M059J (cell line): Measurements from ENCODE around the gene WDR93. TPM values are rescaled to one million over a fixed set of nuclear protein-coding genes. Genes with fewer than 3 reads are reported as not detected.

ENCODE experiments used
- DNase-seq: peaks from one replicate; pipeline ENCODE4 v3.0.0-alpha.2; 2012; ENCODE audit warnings: low read depth
- total RNA-seq: library from RNA; depleted of rRNA; stranded (reverse); fragments of >200 nt; shearing (Covaris generic); gene quantifications from 2 replicates; pipeline ENCODE4 v1.2.3, GENCODE V29; 2014

WDR93 gene
- total RNA-seq, 1 experiment from 2014 or later, result not detected

- no peak for DNase-seq
Measured at GRCh38 chr15:89749054-89749453, 58.4 kb downstream of the WDR93 start.

- no peak for DNase-seq
Measured at GRCh38 chr15:89749526-89749925, 58.9 kb downstream of the WDR93 start.

- DNase-seq, result no peak
Measured at GRCh38 chr15:89749951-89750559, 59.4 kb downstream of the WDR93 start.

DNA sequence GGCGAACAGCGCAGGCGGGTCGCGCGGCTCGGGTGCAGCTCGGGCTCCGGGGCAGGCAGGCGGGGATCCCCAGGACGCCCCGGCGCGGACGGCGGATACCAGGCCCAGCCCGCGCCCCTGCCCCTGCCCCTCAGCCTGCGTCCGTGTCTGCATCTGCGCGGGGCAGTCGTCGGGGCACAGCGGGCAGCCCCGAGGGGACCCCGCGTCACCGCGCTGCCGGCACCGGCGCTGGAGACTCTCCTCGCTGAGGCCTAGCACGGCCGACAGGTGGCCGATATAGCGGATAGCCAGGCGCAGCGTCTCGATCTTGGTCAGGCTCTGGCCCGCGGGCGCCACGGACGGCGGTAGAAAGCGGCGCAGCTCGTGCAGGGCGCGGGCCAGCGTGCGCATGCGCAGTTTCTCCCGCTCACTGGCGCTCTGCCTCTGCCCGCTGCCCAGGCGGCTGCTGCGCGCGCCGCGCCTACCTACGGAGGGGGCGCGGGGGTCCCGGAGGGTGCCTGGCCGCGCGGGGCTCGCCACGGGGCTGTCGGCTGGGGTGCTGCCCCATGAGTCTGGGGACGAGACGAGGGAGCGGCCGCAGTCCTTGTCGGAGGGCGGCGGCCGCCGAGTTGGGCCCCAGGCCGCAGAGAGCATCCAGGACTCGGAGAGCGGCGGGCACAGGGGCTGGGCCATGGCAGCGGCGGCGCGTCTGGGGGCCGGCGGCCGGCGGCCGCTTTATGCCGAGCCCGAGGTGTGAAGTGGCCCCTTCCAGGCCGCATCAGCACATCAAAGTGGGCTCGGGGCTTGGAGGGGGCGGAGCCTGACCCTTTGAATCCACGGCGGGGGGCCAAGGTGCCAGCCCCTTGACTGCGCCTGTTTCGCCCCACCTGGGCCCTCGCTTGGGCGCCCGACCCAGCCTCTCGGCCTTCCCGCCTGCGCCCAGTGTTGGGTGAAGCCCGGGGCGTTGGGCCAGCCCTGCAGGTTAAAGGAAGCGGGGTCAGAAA, 60.2 kb downstream of the WDR93 start, which contains the start of gene MESP1:
MESP1 (minus strand) TSS at position 690 of the 983 bp plus-strand sequence; CDS start at position 672, 18 bp downstream.
- DNase-seq, result peak; percentile 88

DNA sequence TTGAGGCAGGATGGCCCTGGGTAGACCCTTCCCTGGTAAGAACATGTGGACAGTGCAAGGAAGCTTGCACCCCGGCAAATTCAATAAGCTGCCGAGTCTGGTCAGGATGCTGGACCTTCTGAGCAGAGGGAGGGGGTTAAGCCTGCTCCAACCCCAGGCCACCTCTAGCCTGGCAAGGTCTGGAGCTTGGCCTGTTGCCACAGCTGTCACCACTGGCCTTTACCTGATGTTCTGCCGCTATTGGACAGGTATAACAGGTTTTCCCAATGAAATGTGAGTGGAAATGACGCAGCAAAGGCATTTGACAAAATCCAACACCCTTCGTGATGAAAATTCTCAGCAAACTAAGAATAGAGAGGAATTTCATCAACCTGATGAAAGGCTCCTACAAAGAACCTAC, 61.1 kb downstream of the WDR93 start:
- no peak for DNase-seq

GRCh38 chr15:89753855-89754254, 63.2 kb downstream of the WDR93 start:
- DNase-seq, result no peak

DNA sequence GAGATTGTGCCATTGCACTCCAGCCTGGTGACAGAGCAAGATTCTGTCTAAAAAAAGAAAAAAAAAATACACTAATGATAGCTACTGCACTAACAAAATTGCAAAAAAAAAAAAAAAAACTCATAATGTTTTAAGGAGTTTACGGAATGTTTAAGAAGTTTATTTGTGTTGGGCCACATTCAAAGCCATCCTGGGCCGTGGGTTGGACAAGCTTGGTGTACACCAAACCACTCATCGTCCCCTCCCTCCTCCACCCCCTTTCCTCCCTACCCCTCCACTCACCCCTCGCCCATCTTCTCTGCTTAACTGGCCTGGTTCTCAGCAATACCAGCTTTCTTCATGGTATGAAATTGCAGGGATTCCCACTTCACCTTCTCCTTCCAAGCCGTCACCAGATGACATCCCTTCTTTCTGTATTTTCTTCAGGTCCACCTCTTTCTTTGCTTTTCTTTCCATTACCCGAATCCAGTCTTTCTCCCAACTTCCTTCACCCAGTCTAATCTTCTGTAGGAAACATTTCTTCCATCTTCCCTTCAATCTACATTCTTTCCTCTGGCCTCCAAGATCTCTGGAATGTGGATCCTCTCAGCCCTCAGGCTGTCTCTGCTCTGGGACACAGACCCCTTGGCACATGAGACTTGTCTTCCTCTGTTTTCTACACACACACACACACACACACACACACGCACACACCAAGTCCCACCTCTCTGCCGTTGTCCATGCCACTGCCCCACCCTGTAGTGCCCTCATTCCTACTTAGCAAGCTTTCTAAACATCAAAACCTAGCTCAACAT, 63.9 kb downstream of the WDR93 start:
- peak; percentile 44 for DNase-seq

DNA sequence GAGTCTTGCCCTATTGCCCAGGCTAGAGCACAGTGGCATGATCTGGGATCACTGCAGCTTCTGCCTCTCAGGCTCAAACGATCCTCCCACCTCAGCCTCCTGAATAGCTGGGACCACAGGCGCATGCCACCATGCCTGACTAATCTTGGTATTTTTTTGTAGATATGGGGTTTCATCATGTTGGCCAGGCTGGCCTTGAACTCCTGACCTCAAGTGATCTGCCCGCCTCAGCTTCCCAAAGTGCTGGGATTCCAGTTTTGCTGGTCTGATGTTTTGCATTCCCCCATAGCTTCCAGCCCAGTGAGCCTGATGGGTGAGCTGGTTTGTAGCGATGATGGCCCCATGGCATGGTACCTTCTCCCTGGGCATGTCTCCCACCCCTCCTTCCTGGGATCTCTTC, 65.1 kb downstream of the WDR93 start:
- no peak for DNase-seq

GRCh38 chr15:89756897-89757296, 66.3 kb downstream of the WDR93 start:
- peak; percentile 29 for DNase-seq

GRCh38 chr15:89758283-89758682, 67.7 kb downstream of the WDR93 start:
- no peak for DNase-seq

- DNase-seq, result no peak
Measured at GRCh38 chr15:89758981-89759380, 68.4 kb downstream of the WDR93 start.

DNA sequence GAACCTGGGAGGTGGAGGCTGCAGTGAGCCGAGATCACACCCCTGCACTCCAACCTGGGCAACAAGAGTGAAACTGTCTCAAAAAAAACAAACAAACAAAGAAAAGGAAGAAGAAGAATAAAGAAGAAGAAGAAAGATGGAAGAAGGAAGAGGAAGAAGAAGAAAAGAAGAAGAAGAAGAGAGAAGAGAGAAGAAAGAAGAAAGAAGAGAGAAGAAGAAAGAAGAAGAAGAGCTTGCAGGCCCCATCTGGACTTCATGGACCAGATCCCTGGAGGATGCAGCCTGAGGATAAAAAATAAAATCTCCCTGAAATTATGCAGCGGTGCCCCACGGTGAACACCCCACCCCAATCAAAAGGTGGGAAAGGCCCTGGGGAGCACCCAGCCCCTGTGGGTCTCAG, 69.2 kb downstream of the WDR93 start:
- no peak for DNase-seq

DNA sequence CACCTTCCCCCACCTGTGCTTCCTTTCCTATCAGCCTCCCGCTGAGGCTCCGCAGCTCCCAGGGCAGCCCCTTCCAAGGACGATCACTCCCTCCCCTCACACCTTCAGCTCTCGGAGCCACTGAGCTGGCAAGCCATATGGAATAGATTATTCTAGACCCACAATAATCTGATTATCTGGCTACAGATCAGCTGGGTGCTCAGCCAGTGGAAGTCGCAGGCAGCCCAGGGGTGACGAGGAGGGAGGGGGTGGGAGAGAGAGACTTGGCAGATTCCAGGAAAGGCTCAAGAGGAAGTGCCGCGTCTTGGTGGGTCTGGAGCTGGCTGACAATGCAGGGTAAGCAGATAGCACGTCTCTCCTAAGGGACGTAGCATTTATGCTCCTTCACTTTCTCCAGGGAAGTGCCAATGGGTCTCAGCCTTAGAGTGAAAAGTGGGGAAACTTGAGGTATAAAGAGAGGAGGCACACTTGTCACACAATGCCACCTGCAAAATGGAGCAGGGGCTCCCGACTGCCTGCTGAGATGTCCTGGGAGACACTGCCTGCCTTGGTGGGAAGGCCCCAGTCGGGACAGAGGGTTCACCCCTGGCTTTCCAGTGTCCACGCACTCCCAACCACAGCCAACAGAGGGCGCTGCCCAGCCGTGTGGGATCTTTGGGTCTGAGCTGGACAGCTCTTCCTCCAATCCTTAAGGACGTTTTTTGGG, 69.8 kb downstream of the WDR93 start:
- DNase-seq, result peak; percentile 76

- peak; percentile 69 for DNase-seq
Measured at GRCh38 chr15:89761009-89761831, 70.6 kb downstream of the WDR93 start.

- DNase-seq, result no peak
Measured at GRCh38 chr15:89761929-89762328, 71.3 kb downstream of the WDR93 start.

DNA sequence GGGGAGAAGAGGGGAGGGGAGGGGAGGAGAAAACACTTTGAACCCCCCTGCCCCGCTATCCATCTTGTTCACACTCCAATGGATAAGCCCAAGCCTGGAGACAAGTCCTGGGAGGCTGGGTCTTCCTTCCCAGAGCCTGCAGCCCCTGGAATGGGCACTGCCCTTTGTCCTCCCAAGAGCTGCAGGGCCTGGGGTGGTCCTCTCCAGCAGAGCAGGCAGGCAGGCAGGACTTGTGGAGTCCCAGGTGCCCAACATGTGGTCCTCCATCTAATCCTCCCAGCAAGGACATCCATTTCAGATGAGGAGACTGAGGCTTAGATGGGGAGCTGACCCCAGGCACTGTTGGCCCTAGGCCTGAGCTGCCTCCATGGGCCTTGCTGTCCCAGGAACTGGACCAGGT, 75.1 kb downstream of the WDR93 start:
- no peak for DNase-seq

GRCh38 chr15:89766357-89767311, 76.0 kb downstream of the WDR93 start:
- DNase-seq, result no peak

- peak; percentile 68 for DNase-seq
Measured at GRCh38 chr15:89767411-89767915, 76.9 kb downstream of the WDR93 start.

GRCh38 chr15:89768071-89768500, 77.5 kb downstream of the WDR93 start:
- no peak for DNase-seq
